Head of caudate nucleus (tissue), 42 donors: Measurements from ENCODE around the gene SPATA17.
A peak's percentile ranks its signal among the peaks of the same experiment; 100 is the strongest.
"Not testable (repeated sequence)": the region's sequence is repeated elsewhere in the genome, so short reads cannot be mapped to it uniquely, and the experiment has no call there.

Experiments
- DNase-seq, 42 donors: peaks; one replicate each; pipeline versions ENCODE4 v3.0.0 to v3.0.0-alpha.2; 2020 to 2021; ENCODE audit warnings: mixed read lengths in 7 of 42
- intact Hi-C: fragments of 100-400 bp; cut with DNase I; formaldehyde crosslinking; loops from one replicate; pipeline ENCODE4 v1.15.0; 2022

SPATA17 gene, protein sequence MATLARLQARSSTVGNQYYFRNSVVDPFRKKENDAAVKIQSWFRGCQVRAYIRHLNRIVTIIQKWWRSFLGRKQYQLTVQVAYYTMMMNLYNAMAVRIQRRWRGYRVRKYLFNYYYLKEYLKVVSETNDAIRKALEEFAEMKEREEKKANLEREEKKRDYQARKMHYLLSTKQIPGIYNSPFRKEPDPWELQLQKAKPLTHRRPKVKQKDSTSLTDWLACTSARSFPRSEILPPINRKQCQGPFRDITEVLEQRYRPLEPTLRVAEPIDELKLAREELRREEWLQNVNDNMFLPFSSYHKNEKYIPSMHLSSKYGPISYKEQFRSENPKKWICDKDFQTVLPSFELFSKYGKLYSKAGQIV

DNA sequence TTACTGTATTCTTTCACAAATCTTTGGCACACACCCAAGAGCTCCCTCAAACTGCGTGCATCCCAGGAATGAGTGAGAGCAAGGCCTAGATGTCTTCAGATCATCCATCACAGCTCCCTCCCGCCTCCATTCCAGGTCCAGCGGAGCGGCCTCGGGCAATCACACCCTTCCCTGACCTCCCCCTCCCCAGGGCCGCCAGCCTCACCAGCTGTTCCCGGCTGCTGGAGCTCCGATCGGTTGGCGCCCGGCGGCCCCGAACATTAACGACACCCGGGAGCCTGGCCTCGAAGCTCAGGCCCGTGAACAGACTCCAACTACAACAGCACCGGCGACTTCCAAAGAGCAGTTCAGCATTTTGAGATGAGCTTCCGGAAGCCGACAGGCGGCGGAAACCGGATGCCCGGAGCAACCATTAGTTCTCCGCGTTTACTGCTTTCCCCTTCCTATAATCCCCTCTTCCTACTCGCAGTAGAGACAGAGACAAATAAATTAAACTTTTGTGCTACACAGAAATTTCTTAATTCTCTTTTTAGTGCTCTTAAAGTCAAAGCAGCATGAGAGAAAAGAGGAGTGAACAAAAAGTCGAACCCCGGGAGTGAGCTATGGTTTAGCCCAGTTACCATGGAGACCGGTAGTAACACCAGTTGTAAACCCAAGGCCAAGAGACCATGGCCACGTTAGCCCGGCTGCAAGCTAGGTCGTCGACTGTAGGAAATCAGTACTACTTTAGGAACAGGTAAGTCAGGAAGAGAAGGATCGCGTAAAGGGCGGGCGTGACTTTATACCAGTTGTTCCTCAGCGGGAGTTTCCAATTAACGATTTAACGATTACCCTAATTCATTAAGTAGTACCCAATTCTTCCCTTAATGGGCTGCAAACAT is at the start of gene SPATA17, which contains the start of gene GPATCH2:
TSS of gene SPATA17 (plus strand) at position 634 of the 881 bp plus-strand sequence. CDS start at position 669, 35 bp downstream.
TSS of gene GPATCH2 (minus strand) at position 380 of the 881 bp plus-strand sequence. CDS start at position 261, 119 bp downstream.
- intact Hi-C loops = no loop called here
- peak; percentile 72 to 89 (median 80) for DNase-seq

DNA sequence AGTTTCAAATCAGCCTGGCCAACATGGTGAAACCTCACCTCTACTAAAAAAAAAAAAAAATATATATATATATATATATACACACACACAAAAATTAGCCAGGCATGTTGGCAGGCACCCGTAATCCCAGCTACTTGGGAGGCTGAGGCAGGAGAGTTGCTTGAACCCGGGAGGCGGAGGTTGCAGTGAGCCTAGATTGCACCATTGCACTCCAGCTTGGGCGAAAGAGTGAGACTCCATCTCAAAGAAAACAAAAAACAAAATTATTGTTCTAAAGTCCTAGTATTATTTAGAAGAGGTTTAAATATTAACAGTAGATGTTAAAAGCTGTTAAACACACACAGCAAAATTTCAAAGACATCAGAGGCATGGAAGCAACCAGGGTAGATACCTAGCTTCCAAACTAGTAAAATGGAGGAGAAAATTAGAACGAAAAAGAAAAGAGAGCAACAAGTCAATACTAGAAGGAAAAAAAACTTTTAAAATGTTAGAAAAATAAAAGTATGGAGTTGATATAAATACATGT is 46.8 kb upstream of the SPATA17 start:
- DNase-seq, intact Hi-C loops: not testable (repeated sequence)

DNA sequence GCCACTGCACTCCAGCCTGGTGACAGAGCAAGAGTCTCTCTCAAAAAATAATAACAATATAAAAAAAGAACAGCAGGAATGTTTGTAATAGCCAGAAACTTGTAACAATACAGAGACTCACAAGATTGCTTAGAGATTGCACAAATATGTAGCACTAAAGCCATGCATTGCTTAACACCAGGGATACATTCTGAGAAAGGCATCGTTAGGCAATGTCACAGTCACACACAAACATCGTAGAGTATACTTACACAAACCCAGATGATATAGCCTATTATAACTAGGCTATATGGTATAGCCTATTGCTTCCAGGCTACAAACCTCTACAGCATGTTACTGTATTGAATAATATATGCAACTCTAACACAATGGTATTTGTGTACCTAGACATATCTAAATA is 45.6 kb upstream of the SPATA17 start:
- intact Hi-C loops = no loop called here
- no peak for DNase-seq

DNA sequence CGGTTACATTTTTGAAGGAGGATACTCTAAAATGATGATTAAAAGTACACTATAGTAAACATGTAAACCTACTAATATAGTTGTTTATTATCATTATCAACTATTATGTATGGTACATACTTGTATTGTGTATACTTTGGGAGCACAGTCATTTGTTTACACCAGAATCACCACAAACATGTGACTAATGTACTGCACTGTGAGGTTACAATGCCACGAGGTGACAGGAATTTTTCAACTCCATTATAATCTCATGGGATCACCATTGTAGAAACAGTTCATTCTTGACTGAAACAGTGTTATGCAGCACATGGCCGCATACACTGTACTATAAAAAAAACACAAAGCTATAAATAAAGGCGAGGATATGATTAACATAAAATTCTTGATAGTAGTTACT is 44.6 kb upstream of the SPATA17 start:
- no peak for DNase-seq
- intact Hi-C loops = no loop called here

DNA sequence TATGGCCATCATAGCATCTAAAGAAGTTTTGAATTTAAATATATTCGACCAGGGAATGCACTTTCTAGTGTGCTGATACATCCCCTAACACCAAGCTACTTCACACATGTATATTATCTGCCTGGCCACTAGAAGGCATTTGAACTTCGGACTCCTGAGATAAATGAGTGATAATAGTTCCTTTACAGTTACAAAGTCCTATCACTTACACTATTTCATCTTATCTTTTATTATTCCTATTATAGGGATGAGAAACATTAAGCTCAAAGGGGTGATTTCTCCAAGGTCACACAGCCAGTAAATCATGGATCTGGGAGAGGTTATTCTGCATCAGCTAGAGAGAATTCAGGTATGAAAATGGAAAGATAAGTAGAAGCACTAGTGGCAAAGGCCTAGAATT is 40.5 kb upstream of the SPATA17 start:
- no peak for DNase-seq
- intact Hi-C loops = no loop called here

DNA sequence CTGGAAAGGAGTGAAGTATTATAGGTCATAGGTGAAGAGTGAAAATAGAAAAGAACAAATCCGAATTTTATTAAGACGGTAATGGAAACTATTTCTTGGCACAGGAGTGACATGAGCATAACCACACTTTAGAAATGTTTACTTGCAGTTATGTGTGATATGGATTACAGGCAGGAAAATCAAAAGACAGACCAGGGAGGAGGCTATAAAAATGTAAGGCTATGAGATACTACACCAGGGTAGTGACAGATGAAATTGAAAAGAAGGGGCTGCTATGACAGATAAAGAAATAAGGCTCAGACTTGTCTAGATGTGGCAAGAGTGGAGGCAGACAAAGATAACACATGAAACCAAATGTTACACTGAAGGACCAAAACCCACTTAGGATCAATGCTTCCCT is 32.0 kb upstream of the SPATA17 start:
- no peak for DNase-seq
- intact Hi-C loops = no loop called here

DNA sequence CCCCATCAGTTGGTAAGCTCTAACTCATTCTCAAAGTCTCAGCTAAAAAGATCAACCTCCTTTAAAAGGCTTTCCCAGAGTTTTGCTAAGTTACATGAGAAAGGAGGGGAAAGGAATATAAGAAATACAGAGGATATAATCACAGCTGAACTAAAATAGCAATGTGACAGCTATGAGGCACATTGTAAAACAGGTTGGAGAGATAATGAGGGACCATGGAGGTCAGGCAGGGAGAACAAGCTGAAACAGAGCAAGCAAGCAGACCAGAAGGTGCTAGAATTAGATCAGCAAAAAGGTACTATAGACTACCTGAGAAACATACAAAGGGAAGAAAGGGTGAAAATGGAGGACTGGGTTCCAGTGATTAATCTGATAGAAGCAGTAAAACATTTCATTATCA is 28.8 kb upstream of the SPATA17 start:
- intact Hi-C loops = no loop called here
- DNase-seq = no peak

DNA sequence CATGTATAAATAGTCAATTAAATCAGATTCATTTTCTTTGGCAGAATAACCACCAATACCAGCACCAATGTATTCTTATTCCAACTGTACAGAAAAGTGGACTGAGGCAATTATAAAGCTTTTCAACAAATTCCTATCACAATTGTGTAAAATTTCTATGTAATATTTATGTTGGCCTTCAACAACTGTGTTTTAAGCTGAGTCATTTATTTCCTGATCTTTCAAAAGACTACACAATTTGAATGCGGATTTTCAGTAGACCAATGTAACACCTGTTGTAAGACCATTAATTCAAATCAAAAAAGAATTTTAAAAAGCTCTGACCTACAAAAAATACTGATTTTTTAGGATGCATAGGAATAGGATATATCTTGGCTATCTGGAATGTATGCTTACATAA is 25.8 kb upstream of the SPATA17 start:
- no peak for DNase-seq
- intact Hi-C loops = no loop called here

DNA sequence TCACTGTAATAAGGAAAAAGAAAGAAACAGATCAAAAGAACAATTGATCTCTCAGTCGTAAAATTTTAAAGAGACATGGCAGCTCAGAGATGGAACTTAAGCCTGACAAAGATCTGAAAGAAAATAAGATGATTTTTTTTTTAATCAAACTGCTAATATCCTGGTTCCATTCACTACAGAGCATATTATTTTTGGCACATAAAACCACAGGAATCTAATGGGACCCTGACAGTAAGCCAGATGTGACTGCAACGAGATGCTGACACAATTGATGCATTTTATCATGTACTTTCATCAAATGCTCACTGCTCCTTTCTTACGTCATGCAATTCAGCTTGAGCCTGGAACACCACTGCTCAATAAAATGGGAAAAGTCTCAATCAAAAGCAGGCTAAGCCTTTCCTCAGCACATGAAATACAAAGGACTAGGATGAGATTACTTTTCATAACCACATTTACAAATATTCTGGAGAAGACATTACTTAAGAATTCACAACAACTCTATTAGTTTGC is 16.9 kb upstream of the SPATA17 start:
- no peak for DNase-seq
- intact Hi-C loops = no loop called here

DNA sequence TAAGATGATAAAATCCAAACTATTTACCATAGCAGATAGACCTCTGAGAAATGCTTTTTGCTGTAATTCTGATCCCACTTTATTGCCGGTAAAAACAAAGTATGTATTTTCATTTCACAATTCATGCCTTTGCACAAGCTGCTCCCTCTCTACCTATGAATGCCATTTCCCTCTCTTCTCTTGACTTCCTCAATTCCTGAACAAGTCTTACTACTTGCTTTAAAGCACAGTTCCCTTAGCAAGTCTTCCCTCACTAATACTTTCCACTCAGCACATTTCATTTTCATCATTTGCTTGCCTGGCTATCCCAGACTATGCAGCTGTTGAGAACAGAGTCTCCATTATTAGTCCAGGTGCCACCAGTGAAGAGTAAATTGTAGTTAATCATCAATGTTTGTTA is 14.0 kb upstream of the SPATA17 start:
- no peak for DNase-seq

DNA sequence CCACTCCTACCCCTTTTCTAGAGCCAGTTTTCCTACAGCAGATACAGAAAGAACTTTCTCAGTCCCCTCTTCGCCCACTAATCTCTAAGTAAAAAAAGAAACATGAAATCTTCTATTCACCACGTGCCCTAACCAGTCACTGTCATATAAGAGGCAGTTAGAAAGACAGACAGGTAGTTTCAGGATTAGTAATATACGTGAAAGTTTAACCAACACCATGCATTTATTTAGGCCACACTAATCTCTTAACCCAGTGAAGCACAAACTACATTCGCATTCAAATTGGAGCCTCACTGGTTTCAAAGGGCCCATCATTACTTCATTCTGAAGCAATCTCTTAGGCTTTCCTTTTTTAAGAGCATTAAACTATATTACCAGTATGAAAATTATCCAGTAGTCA is 10.3 kb upstream of the SPATA17 start:
- DNase-seq = no peak

More for the DNA sequence above, 14.0 kb upstream of the SPATA17 start:
- intact Hi-C loops = no loop called here

DNA sequence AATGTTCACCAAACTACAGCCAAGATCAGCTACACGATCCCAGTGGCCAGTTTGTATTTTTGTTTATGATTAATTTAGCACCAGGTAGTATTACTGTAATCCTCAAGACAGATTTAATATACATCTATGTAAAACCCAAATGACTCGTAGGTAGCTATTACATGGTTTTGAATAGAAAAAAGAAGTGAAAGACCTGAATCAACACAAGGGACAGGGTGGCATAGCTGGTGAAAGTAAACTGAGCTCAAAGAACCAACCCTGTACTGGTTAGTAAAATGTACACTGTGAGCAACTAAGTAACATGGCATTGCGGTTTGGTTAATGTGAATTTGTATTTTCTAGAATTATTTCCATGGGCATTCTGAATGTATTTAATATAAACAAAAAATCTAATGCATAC is 9.1 kb upstream of the SPATA17 start:
- intact Hi-C loops = no loop called here
- DNase-seq = no peak

More for the DNA sequence above, 10.3 kb upstream of the SPATA17 start:
- intact Hi-C loops = no loop called here

DNA sequence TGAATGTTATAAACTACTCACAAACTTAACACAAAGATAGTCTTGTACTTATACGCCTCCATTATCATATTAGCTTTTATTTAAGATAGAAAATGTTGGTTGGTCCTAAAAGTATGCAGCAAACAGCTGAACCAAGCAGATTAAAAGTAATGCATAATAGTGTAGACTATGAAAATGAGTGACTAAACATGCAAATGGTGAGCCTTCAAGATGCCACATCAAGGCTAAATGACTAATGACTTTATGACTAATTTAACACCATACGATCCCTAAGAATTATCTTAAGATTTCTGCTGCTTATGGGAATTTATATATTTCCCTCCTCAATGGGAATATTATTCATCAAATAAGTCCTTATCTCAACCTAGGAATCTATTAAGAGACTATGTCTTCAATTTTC is 4.8 kb upstream of the SPATA17 start:
- intact Hi-C loops = no loop called here
- DNase-seq = no peak

DNA sequence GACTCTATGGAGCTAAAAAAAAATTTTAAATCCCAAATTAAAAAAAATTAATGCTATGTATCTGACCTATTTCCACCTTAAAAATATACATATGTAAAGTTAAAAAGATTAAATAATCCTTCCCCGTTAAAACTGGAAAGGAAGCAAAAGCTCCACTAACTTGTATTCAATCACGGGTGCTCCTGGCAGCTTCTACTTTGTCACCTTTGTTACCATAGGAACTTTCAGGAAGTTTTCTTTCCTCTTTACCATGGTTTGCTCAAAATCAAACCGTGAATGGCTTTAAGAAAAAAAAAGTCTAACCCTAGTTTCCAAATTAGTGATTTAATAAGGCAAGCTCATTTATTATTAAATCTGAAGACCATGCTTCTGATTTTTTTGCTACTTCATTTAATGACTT is 3.7 kb upstream of the SPATA17 start:
- intact Hi-C loops = no loop called here
- DNase-seq = no peak

DNA sequence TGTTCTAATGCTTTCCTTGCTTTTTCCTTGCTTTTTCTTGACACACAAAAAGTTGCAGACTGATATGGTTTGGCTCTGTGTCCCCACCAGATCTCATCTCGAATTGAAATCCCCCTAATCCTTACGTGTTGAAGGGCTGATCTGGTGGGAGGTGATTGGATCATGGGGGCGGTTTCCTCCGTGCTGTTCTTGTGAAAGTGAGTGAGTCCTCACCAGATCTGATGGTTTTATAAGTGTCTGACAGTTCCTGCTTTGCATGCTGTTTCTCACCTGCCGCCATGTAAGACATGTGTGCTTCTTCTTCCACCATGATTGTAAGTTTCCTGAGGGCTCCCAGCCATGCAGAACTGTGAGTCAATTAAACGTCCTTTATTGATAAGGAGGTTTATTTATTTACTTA is 11.3 kb downstream of the SPATA17 start:
- peak in 1 of 42 donors; percentile 9 for DNase-seq
- intact Hi-C loops = no loop called here

DNA sequence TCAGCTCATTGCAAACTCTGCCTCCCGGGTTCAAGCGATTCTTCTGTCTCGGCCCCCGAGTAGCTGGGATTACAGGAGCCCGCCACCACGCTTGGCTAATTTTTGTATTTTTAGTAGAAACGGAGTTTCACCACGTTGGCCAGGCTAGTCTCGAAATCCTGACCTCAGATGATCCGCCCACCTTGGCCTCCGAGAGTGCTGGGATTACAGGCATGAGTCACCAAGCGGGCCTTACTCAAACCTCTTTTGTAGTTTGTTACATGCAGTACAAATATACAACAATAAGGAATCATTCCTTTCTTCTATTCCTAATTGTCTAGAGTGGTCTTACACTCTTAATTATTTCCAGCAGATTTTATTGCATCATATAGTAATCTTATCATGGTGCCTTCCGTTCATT is 16.6 kb downstream of the SPATA17 start:
- no peak for DNase-seq
- intact Hi-C loops = no loop called here

DNA sequence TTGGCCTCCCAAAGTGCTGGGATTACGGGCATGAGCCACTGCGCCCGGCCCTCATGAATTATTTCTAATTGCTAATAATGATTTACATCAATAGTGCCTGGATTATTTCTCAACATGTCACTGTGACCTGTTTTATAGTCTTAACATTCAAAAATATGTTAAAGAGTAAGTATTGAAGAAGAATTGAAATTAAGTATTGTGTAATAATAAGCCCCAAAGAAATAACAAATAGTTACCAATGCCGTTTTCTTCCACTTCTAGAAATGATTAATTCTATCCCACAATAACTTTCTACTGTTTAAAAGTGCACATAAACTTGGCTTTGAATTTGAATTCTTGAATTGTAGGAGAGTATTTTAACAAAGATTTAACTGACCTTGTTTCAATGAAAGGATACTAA is 19.5 kb downstream of the SPATA17 start:
- intact Hi-C loops = no loop called here
- no peak for DNase-seq

DNA sequence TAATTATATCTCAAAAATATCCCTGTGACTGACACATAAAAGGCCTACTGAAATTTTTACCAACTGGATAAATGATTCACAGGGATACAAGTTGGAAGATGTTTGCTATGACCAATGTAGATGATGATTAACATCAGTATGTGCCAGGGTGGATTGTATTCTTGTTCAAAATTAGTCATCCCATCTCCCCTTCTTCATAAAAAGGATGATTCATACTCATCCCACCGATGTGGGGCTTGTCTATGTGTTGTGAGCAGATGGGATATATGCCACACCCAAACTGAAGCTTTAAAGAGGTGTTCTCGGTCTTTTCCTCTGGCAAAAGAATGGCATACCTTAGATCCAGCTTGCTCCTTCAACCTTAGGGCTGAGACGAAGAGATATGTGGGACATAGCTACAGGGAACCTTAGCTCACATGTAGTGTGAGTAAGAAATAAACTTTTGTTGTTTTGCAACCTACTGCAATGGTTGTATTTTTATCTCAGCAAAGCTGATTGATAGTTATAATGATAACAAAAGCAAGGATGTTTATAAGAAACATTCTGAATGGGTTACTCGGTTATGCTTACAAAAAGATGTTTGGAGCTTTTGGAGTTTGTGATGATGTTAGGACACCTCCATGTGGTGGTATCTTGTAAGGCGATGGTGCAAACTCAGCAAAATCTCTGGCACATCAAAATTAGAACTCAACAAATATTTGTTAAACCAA is 29.4 kb downstream of the SPATA17 start:
- DNase-seq = peak in 2 of 42 donors; percentile 11 to 20
- intact Hi-C loops = no loop called here

DNA sequence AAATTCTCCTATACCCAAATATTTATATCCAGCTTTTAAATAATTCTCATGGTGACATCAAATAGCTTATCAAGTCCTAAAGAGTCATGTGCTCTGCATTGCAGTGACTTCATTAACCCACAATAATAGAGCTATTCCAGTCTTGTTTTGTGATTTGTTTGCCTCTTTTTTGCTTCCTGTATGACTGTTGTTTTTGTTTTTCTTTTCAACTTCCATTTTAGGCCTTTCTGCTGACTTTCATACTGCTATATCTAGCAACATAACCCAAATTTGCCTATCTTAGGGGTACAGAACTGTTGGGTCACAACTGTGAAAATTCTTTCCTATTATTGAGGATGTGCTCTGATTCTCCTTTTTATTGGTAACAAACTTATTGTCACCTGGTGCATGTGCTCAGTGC is 30.3 kb downstream of the SPATA17 start:
- no peak for DNase-seq
- intact Hi-C loops = no loop called here
